GM12878 (cell line): ENCODE results near the gene PATL2. TPM values are rescaled to one million over a fixed set of nuclear protein-coding genes. Genes with fewer than 3 reads are reported as not detected.

ENCODE experiments used
- BHLHE40 ChIP-seq, 2 experiments: fragments of 450-650 bp in 1 of 2; IDR thresholded peaks; 2 replicates each; pipeline ENCODE4 v1.6.1; 2011 to 2017; ENCODE audit warnings: low read depth in 2 of 2, borderline replicate concordance in 1 of 2, improper control_type of control experiment in 1 of 2, low read length in 1 of 2, mild to moderate bottlenecking in 1 of 2
- BMI1 ChIP-seq: fragments of 450-650 bp; IDR thresholded peaks from 2 replicates; pipeline ENCODE4 v1.6.1; 2016; ENCODE audit warnings: mild to moderate bottlenecking, moderate library complexity, borderline replicate concordance
- CREB1 ChIP-seq: IDR thresholded peaks from 2 replicates; pipeline ENCODE4 v1.6.1; 2012; ENCODE audit warnings: low read depth, mild to moderate bottlenecking, inconsistent platforms
- ESRRA ChIP-seq: IDR thresholded peaks from 2 replicates; pipeline ENCODE4 v1.6.1; 2012; ENCODE audit warnings: mild to moderate bottlenecking, low read length, improper control_type of control experiment
- JUND ChIP-seq: IDR thresholded peaks from 2 replicates; pipeline ENCODE4 v1.6.1; 2012; ENCODE audit warnings: low read depth, mild to moderate bottlenecking, low read length, improper control_type of control experiment, moderate library complexity
- KAT2A ChIP-seq: conservative IDR thresholded peaks from 2 replicates; pipeline ENCODE4 v1.6.1; 2011; ENCODE audit warnings: low read depth, low read length; ENCODE audit not compliant: control insufficient read depth
- MEF2A ChIP-seq: IDR thresholded peaks from 2 replicates; pipeline ENCODE4 v1.6.1; 2011; ENCODE audit warnings: low read depth, mild to moderate bottlenecking, low read length, moderate library complexity; ENCODE audit not compliant: insufficient read depth
- MTA2 ChIP-seq: fragments of 450-650 bp; IDR thresholded peaks from 2 replicates; pipeline ENCODE4 v1.6.1; 2016; ENCODE audit warnings: low read depth, mild to moderate bottlenecking, moderate library complexity
- MYB ChIP-seq: fragments of 150-350 bp; IDR thresholded peaks from 2 replicates; pipeline ENCODE4 v1.6.1; 2014; ENCODE audit warnings: mild to moderate bottlenecking, low read depth, low read length, borderline replicate concordance
- MYC ChIP-seq: IDR thresholded peaks from 2 replicates; pipeline ENCODE4 v1.6.1; 2011; ENCODE audit warnings: mild to moderate bottlenecking, low read length, moderate library complexity, inconsistent platforms; ENCODE audit not compliant: insufficient read depth, insufficient replicate concordance, insufficient read length, severe bottlenecking
- PAX5 ChIP-seq: IDR thresholded peaks from 2 replicates; pipeline ENCODE4 v1.6.1; 2011; ENCODE audit warnings: low read depth, low read length, borderline replicate concordance
- POLR2AphosphoS2 ChIP-seq: IDR thresholded peaks from 2 replicates; pipeline ENCODE4 v1.6.1; 2011; ENCODE audit warnings: low read depth, mild to moderate bottlenecking, low read length, improper control_type of control experiment, moderate library complexity
- RFX5 ChIP-seq: IDR thresholded peaks from 2 replicates; pipeline ENCODE4 v1.6.1; 2011; ENCODE audit warnings: low read depth, low read length, improper control_type of control experiment
- SREBF1 ChIP-seq: IDR thresholded peaks from 2 replicates; pipeline ENCODE4 v1.6.1; 2012; ENCODE audit warnings: mild to moderate bottlenecking, low read length
- STAT3 ChIP-seq: IDR thresholded peaks from 2 replicates; pipeline ENCODE4 v1.6.1; 2011; ENCODE audit warnings: low read depth, low read length, improper control_type of control experiment
- TCF12 ChIP-seq: IDR thresholded peaks from 2 replicates; pipeline ENCODE4 v1.6.1; 2011; ENCODE audit warnings: low read depth, mild to moderate bottlenecking, low read length
- TCF7 ChIP-seq: IDR thresholded peaks from 2 replicates; pipeline ENCODE4 v1.6.1; 2014; ENCODE audit warnings: antibody characterized with exemption, borderline replicate concordance
- ZBED1 ChIP-seq: IDR thresholded peaks from 2 replicates; pipeline ENCODE4 v1.6.1; 2016; ENCODE audit warnings: borderline replicate concordance
- ZNF622 ChIP-seq: fragments of 450-650 bp; IDR thresholded peaks from 2 replicates; pipeline ENCODE4 v1.6.1; 2017; ENCODE audit warnings: mild to moderate bottlenecking, inconsistent platforms
- polyA plus RNA-seq, 11 experiments: library from polyadenylated mRNA; depleted of rRNA in 4 of 11; unstranded in 6 of 11; stranded (reverse) in 5 of 11; fragments of >200 nt; fragmentation: Nextera tagmentation in 4 of 11; fragmentation: Illumina TruSeq in 1 of 11; extraction: Ambion mirVana in 4 of 11; extraction: Trizol in 1 of 11; gene quantifications; 1 replicate in 1 of 11; 2 replicates in 10 of 11; pipeline versions ENCODE4 v1.2.1 to v1.2.3, GENCODE V29; 2011 to 2016; ENCODE audit warnings: inconsistent platforms in 2 of 11, missing spikeins in 2 of 11, low read depth in 1 of 11
- total RNA-seq, 4 experiments: library from RNA; depleted of rRNA in 3 of 4; stranded (reverse); fragments of >200 nt in 3 of 4; fragmentation: Illumina TruSeq in 1 of 4; extraction: Trizol in 1 of 4; gene quantifications; 2 replicates each; pipeline versions ENCODE4 v1.2.1 to v1.2.3, GENCODE V29; 2013 to 2021
- TF ChIP-seq, protein P1 (sequence below), 3 experiments: IDR thresholded peaks in 2 of 3; conservative IDR thresholded peaks in 1 of 3; 2 replicates each; pipeline ENCODE4 v1.5.1; 2011; ENCODE audit warnings: low read depth in 3 of 3, low read length in 3 of 3, mild to moderate bottlenecking in 3 of 3, control low read depth in 2 of 3, moderate library complexity in 2 of 3, inconsistent platforms in 1 of 3, mixed read lengths in 1 of 3; ENCODE audit not compliant: control insufficient read depth in 2 of 3, insufficient read depth in 1 of 3; ENCODE audit errors: extremely low read depth in 1 of 3
- TF ChIP-seq, protein P2 (sequence below): IDR thresholded peaks from 2 replicates; pipeline ENCODE4 v1.6.1; 2012; ENCODE audit warnings: mild to moderate bottlenecking, low read depth, low read length
- TF ChIP-seq, protein P3 (sequence below): fragments of 450-650 bp; conservative IDR thresholded peaks from 2 replicates; pipeline ENCODE4 v1.6.1; 2017; ENCODE audit warnings: mild to moderate bottlenecking, moderate library complexity
- TF ChIP-seq, protein P4 (sequence below): IDR thresholded peaks from 2 replicates; pipeline ENCODE4 v1.6.1; 2011; ENCODE audit warnings: low read depth, low read length, improper control_type of control experiment, borderline replicate concordance

PATL2 gene
- total and polyA plus RNA-seq, 10 of the 15 experiments (the other 5 are each of a cell fraction or from before 2014, with no cell fraction given) = 4.2 to 16.2 (median 12.1) TPM

GRCh38 chr15:44738340-44738984 lies 27.3 kb upstream of the PATL2 start (continued):
- TF ChIP-seq, protein P1, sequence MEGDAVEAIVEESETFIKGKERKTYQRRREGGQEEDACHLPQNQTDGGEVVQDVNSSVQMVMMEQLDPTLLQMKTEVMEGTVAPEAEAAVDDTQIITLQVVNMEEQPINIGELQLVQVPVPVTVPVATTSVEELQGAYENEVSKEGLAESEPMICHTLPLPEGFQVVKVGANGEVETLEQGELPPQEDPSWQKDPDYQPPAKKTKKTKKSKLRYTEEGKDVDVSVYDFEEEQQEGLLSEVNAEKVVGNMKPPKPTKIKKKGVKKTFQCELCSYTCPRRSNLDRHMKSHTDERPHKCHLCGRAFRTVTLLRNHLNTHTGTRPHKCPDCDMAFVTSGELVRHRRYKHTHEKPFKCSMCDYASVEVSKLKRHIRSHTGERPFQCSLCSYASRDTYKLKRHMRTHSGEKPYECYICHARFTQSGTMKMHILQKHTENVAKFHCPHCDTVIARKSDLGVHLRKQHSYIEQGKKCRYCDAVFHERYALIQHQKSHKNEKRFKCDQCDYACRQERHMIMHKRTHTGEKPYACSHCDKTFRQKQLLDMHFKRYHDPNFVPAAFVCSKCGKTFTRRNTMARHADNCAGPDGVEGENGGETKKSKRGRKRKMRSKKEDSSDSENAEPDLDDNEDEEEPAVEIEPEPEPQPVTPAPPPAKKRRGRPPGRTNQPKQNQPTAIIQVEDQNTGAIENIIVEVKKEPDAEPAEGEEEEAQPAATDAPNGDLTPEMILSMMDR (IDR thresholded peaks at IDR 0.05 in 2 of 3, conservative IDR thresholded peaks at IDR 0.05 in 1 of 3; ENCODE audit: control insufficient read depth in 2 of 3, extremely low read depth in 1 of 3, insufficient read depth in 1 of 3, low read depth in 3 of 3, low read length in 3 of 3) = peak; percentile 55 to 80 (median 70); a peak in 5 of 6 replicates
- no peak for TF ChIP-seq MEF2A
- no peak for TF ChIP-seq MTA2
- TF ChIP-seq, protein P2, sequence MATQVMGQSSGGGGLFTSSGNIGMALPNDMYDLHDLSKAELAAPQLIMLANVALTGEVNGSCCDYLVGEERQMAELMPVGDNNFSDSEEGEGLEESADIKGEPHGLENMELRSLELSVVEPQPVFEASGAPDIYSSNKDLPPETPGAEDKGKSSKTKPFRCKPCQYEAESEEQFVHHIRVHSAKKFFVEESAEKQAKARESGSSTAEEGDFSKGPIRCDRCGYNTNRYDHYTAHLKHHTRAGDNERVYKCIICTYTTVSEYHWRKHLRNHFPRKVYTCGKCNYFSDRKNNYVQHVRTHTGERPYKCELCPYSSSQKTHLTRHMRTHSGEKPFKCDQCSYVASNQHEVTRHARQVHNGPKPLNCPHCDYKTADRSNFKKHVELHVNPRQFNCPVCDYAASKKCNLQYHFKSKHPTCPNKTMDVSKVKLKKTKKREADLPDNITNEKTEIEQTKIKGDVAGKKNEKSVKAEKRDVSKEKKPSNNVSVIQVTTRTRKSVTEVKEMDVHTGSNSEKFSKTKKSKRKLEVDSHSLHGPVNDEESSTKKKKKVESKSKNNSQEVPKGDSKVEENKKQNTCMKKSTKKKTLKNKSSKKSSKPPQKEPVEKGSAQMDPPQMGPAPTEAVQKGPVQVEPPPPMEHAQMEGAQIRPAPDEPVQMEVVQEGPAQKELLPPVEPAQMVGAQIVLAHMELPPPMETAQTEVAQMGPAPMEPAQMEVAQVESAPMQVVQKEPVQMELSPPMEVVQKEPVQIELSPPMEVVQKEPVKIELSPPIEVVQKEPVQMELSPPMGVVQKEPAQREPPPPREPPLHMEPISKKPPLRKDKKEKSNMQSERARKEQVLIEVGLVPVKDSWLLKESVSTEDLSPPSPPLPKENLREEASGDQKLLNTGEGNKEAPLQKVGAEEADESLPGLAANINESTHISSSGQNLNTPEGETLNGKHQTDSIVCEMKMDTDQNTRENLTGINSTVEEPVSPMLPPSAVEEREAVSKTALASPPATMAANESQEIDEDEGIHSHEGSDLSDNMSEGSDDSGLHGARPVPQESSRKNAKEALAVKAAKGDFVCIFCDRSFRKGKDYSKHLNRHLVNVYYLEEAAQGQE = no peak
- no peak for TF ChIP-seq KAT2A
- TF ChIP-seq STAT3 = no peak
- 0 out of 4 replicates have a peak, but pooled peaks of 1 of the 2 experiments have one; percentile 11 for TF ChIP-seq BHLHE40 (IDR thresholded peaks at IDR 0.05; ENCODE audit: borderline replicate concordance in 1 of 2, low read depth in 2 of 2, low read length in 1 of 2)
- no peak for TF ChIP-seq TCF7
- TF ChIP-seq ESRRA = no peak
- TF ChIP-seq TCF12 = no peak
- no peak for TF ChIP-seq CREB1
- TF ChIP-seq MYC = no peak
- no peak for TF ChIP-seq BMI1
- TF ChIP-seq PAX5 = no peak
- no peak for TF ChIP-seq MYB
- no peak for TF ChIP-seq RFX5
- TF ChIP-seq POLR2AphosphoS2 = no peak
- TF ChIP-seq, protein P3, sequence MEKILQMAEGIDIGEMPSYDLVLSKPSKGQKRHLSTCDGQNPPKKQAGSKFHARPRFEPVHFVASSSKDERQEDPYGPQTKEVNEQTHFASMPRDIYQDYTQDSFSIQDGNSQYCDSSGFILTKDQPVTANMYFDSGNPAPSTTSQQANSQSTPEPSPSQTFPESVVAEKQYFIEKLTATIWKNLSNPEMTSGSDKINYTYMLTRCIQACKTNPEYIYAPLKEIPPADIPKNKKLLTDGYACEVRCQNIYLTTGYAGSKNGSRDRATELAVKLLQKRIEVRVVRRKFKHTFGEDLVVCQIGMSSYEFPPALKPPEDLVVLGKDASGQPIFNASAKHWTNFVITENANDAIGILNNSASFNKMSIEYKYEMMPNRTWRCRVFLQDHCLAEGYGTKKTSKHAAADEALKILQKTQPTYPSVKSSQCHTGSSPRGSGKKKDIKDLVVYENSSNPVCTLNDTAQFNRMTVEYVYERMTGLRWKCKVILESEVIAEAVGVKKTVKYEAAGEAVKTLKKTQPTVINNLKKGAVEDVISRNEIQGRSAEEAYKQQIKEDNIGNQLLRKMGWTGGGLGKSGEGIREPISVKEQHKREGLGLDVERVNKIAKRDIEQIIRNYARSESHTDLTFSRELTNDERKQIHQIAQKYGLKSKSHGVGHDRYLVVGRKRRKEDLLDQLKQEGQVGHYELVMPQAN = no peak
- no peak for TF ChIP-seq JUND
- no peak for TF ChIP-seq ZBED1
- TF ChIP-seq SREBF1 = no peak
- TF ChIP-seq ZNF622 = no peak
- TF ChIP-seq, protein P4, sequence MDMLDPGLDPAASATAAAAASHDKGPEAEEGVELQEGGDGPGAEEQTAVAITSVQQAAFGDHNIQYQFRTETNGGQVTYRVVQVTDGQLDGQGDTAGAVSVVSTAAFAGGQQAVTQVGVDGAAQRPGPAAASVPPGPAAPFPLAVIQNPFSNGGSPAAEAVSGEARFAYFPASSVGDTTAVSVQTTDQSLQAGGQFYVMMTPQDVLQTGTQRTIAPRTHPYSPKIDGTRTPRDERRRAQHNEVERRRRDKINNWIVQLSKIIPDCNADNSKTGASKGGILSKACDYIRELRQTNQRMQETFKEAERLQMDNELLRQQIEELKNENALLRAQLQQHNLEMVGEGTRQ = no peak
